GM21737 (cell line): Measurements from ENCODE around the gene PUS7.
"Not testable (repeated sequence)": the region's sequence is repeated elsewhere in the genome, so short reads cannot be mapped to it uniquely, and the experiment has no call there.

Source experiments
- ATAC-seq: cut with Tn5 transposase; IDR thresholded peaks from one replicate; pipeline ENCODE4 v1.9.1; 2021; ENCODE audit warnings: mild to moderate bottlenecking, moderate library complexity; ENCODE audit not compliant: unreplicated experiment

Gene PUS7

DNA sequence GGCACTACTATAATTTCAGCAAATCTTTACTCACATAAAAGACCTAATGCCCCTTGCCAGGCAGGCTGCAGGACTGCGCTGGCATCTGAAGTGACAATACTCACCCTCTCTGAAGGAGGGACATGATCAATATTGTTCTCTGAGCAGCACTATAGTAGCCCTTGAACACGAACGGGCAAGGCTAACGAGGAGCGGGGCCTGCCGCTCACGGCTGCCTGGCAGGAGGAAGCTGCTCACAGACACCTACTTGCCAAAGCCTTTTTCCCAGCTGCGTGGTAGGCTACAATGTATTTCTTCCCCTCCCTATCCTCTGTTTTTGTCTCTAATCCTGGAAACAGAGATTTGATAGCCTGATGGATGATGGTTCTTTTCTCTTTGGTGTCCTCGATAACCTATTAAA, 19.9 kb downstream of the PUS7 start:
- no peak for ATAC-seq

DNA sequence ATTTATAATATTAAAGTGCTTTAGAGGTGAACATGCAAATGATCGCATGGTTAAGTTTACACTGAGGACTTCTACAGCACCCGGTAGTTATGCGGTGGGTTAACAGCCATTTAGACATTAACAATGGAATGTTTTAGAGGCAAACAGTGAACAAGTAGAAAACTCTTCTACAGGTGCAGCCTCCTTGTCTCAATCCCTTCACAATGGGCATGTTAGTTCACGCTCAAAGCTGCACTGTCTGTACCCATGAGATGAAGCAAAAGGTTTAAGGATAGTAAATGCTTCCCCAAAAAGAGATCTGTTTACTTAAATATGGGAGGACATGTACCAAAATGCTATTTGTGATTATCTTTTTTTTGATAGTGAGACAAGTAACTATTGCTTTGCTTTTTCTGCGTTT, 25.1 kb downstream of the PUS7 start:
- ATAC-seq = no peak

DNA sequence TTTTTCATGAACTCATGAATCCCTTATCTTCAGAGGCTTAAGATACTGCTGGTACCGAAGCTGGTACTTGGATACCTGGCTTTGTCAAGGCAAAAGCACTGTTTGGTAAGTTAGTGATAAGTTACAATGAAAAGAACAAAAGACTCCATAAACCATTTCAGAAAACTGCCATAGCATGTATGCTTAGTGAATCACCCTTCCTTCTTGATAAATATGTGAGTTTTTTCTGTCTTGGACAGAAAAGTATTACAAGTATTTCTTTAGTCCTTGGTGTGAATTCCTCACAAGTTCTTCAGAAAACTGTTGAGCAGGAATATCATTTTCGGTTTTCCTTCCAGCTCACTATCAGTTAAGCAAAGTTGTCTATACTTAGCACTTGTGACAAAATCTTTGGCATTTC, 25.6 kb downstream of the PUS7 start:
- ATAC-seq = no peak

DNA sequence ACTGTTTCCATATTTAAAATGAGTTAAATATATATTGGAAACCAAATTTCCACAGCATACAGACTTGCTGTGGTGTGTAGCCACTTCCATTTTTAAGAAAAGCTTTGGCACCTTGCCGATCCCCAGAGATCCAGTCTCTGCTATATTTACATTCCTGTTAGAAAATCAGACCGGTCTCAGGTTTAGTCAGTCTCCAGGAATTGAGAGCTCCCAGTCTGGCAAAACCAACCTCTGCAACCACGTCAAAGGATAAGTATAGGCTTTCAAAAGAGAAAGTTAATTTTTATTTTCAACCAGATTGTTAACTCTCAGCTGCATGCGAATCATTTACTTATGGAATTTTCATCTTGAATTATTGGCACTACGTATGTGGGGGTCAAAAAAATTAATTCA, 28.2 kb downstream of the PUS7 start:
- no peak for ATAC-seq

DNA sequence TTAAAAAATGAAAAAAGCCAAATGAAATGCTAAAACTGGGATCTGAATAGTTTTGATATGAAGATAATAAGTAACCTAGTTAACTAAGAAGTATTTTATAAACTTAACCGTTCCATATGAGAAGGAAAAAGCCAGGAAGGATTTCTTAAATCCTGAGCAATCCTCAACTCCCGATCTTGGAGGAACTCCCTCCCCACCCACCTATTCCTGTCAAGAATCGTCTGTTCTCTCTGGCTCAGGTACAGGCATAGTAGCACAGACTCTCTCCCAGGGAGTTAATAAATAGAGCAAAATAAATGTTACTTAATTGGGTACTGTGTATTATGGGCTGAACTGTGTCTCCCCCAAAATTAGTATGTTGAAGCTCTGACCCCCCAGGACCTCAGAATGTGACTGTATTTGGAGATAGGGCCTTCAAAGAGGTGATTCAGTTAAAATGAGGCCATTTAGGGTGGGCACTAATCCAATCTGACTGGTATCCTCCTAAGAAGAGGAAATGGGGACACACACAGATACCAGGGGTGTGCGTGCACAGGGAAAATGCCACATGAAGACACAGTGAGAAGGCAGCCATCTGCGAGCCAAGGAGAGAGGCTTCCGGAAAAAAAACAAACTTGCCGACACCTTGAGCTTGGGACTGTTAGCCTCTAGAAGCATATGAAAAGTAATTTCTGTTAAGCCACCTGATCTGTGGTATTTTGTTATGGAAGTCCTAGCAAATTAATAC, 28.7 kb downstream of the PUS7 start:
- ATAC-seq = no peak

DNA sequence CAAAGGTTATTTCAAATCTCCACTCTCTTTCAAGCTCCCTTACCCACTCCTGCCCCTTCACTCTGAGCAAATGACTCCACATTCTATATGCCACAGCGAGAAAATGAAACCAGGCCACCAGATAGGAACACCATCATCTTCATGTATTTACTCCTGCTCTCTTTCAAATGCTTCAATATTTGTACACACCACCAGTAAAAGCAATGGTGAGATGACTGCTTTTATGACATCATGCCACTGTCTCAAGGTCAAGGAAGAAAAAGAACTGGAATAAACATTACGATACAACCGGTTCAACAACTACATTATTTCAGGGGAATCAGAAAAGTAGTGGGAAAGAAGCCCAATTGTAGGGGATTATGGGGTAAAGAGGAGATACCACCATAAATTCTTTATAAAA, 32.7 kb downstream of the PUS7 start:
- no peak for ATAC-seq

DNA sequence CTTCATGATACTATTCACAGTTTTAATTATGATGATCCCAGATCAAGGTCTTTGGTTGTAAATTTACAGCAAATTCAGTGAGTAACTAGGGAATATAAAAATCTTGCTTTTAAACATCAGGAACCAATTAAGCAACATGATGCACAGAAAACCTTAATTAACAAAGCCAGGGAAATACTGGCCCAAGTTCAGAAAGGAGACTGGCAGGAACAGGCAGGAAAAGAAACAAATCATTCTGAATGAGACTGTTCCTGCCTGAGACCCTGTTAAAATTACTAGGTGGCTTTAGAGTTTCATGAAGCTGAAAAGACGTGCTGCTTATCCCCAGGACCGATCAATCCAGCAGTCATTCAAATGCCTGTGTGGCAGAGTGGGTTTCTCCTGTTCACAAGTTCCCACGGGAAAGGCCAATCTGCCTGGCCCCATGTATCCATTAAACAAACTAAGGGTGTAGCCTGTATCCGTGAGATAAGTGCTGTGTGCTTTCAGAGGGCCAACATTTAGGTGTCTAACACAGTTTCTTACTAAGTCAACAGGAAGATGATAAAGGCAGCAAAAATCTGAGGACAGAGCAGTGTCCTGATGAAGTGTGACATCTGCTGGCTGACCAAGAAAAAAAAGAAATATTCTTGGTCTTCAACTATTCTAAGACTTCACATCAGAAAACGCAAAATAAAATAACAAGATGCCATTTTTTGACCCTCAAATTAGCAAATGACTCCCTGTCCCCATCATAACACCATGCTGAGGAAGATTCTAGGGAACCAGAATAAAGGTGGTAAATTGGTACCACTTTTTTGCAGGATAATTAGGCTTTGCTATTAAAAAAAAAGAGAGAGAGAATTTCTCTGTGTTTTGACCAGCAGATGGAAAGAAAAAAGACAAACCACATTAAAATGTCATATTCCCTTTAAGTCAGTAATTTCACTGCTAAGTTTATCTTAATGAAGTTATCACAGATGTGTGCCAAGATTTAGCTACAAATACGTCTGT, 34.2 kb downstream of the PUS7 start:
- no peak for ATAC-seq

DNA sequence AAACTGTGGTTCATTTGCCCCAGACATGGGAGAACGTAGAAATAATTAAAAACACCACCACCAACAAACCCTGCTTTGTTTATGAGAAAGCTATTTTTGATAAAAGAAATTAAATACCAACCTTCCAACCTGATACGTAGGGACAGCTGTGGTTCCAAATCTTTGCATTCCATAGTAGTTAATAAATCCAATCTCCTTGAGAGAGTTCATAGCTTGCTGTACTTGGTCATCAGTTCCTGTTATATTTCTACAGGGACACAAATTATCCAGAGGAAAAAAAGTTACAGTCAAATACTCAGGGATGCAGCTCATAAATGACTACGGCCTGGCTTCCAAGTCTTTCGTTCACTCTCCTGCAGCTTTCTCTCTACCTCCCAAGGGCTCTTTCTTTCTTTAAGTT, 41.1 kb downstream of the PUS7 start:
- no peak for ATAC-seq

DNA sequence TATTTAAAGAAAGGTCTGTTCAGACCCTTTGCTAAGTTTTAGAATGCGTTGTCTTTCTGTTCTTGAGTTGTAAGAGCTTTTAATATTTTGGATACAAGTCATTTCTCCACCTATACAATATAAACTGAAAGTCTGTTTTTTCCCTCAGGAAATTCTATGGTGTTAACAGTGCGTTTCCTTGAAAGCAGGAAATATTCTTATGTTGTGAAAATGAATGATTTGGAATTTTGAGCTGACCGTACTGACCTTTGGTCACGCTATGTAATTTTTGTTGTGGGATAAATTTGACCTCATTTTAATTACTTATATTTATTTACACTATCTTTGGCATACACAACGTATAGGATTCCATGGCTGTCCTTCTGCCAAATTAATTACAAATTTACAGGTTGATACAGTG, 43.5 kb downstream of the PUS7 start:
- no peak for ATAC-seq

DNA sequence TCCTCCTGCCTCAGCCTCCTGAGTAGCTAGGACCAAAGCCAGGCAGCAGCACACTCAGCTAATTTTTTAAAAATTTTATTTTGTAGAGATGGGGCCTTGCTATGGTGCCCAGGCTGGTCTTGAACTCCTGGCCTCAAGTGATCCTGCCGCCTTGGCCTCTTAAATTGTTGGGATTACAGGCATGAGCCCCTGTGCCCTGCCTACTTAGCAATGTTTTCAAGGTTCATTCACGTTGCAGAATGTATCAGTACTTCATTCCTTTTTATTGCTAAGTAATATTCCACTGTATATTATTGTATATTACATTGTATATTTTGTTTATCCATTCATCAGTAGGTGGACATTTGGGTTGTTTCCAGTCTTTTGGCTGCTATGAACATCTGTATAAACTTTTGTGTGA, 44.2 kb downstream of the PUS7 start:
- ATAC-seq = no peak

DNA sequence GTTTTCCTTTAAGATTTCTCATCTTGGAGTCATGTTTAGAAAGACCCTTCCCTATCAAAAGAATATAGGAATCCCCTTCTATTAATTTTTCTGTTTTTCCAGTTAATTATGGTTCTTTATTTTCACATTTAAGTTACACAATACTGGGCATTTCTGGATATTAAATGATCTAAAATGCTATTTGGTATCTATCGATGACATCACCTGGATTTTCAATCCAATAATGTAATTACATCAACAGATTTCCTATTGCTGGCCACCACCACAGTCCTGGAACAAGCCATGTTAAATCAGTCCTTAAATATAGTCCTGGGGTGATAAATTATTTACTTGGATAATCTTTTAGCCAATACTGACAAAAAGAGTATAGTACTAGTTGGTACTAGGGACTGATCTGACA, 48.0 kb downstream of the PUS7 start:
- no peak for ATAC-seq

DNA sequence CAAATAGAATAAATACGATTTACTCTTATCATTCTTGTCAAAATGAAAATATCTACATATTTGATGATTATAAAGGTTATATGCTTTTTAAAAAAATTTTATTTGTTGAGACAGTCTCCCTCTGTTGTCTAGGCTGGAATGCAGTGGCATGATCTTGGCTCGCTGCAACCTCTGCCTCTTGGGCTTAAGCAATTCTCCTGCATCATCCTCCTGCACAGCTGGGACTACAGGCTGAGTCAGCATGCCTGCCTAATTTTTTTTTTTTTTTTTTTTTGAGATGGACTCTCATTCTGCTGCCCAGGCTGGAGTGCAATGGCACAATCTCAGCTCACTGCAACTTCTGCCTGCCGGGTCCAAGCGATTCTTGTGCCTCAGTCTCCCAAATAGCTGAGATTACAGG, 48.9 kb downstream of the PUS7 start:
- ATAC-seq = no peak

DNA sequence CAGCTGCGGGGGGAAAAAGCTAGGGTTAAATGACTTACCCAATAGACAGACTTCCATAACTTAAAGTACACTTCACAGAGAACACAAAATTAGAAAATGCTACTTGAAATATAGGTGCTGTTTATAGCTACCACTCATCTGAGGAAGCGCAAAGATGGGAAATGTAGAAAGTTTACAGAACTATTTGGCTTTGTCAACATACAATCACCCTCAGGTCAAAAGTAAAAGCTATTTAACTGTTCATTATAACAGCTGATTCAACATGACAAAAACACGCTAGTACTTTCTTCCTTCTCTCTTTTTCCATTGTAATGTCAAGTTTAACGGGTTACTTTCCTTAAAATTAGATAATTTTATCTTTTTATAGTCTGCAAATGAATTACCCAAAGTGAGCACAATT, 51.2 kb downstream of the PUS7 start:
- no peak for ATAC-seq

DNA sequence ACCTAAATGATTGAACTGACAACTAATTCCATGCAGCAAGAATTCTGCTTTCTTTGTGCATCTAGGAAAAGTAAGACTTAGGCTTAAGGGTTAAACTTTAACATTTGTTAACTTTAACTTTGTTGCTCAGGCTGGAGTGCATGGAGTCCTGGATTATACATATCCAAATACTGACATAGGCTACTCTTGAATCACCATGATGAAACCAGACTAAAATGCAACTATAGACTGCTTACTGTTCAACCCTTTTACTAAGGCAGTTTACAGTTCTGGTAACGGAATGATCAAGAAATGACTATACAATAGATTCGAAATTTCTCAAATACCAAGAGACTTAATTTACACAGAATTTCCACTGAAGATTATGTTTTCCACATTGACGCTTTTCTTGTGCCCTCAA, 52.0 kb downstream of the PUS7 start:
- no peak for ATAC-seq

DNA sequence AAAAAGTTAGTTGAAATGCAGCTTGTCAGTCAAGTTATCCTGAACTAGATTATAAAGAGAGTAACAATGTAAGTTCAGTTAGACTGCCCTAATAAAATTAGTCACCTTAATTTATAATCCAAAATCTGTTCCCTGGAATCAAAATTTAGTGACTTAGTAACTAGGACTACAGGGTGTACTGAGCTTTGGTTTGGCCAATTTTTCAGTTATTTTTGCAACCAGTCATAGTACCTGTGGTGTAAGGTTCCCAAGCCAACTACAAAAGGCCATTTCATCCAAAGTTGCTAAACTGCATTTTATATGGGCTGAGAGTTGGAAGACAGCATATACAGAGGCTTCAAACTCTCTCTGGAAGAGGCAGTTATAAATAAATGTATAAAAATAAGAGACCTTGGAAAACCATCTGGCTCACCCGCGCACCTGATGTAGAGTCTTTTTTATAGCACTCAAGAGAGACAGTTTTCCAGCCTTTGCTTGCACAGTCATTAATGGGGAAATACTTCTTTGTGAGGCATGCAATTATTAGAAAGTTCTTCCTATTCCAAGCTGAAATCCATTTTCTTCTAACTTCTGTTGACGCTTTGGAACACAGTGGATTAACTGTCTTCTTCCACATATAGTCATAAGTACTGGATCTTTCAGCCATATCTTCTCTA, 59.2 kb downstream of the PUS7 start:
- no peak for ATAC-seq

DNA sequence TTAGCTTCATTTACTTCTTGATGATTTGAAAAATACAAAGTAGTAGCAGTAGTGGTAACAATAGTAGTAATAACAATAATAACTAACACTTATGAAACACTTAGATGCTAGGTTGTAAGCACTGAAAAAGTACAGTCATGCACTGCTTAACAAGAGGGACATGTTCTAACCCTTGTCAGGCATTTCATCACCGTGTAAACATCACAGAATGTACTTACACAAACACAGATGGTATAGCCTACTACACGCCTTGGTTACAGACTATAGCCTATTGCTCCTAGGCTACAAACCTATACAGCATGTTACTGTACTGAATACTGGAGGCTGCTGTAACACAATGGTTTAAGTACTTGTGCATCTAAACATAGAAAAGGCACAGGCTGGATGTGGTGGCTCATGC, 60.6 kb downstream of the PUS7 start:
- no peak for ATAC-seq

DNA sequence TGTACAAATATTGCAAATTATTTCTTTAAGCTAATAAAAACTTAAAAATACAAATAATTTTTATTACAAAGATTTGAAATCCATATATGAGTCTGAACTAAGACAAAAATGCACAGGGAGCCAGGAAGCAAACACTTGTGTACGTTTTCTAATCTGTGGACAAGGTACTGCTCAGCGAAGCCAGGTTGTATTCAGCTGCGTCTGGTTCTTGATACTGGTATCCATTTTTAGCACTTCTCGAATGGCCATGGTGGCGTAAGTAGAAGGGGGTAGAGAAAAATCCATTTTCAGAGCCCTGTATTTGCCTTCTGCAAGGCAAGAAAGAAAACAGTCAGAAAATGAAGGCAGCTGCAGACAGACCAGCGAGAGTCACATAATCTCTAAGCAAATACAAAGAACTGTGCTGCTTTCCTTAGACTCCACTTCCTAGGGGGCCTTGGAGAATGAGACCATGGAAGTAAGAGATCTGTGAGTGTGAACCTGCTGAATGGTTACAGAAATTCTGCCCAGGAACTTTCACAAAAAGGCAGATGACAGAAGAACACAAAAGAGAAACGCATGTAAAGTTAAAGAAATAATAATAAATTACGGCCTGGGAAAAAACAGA, 64.3 kb downstream of the PUS7 start:
- ATAC-seq = no peak

DNA sequence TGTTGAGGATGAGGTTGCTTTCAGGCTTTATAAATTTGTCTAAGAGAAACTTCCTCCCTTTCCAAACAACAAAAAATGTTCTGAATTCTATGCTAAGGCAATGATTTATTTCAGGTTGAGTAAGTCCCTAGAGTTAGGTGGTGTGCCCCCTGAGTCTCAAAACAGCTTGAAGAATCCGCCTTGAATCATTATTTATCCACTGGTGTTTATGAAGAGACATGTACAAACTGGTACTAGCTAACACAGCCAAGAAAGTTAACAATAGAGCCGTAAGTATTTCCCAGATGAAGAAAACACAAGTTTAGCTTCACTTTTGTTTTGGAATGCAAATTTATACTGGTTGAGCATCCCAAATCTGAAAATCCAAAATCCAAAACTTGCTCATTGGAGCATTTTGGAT, 67.2 kb downstream of the PUS7 start:
- ATAC-seq = no peak

DNA sequence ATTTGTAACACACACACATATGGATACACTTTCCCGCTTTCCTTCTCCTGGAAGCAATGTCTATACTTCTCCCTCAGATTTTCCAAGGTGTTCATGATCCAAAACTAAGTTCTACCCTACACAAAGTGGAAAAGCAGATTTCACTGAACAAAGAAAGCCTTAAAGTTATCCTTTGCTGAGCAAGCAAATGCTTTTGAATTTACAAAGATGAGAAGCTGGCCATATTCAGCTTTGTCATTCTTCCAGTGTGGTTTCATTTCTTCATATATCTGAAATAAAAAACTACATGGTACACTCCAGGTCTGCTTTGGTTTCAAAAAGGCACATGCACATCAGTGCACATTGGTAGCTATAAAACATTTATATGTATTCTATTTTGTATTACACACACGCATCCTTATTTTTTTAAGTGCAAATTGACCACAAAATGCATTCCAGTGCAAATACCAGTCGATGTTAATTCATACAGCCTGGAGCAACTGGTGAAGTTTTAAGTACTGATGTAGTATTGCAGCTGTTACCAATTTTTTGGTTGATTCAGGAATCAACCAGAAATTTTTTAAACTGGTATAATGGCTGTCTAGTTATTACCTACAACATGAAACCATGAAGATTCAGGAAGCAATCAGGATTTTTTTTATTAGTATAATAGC, 67.8 kb downstream of the PUS7 start:
- ATAC-seq = no peak

DNA sequence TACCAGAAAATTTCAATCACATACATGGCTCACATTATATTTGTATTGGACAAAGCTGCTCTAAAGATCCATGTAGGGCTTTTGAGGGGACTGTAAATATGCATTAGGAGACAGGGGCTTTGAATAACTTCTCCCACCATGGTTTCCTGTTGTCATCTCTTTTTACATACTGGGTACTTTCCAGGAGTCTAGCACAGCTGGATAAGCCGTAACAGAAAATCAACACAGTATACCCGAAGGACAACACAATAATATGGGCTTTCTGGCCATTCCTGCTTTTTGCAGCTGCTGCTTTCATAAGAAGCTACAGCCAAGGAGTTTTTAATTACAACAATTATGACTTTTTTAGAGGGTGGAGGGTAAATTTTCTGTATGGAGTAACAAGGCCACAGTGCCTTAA, 70.0 kb downstream of the PUS7 start:
- no peak for ATAC-seq

DNA sequence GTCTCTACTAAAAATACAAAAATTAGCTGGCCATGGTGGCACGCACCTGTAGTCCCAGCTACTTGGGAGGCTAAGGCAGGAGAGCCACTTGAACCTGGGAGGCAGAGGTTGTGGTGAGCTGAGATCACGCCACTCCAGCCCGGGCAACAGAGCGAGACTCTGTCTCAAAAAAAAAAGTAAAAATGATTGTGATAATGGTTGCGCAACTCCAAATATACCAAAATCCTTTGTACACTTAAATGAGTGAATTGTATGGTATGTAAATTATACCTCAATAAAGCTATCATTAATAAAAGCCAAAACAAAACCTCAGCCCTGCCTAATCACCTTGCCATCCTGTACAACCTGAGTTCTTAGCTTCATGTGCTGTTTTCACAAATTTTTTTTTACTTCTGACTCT, 71.2 kb downstream of the PUS7 start:
- ATAC-seq = not testable (repeated sequence)
